ENCODE results near the gene AXIN1.

DNA sequence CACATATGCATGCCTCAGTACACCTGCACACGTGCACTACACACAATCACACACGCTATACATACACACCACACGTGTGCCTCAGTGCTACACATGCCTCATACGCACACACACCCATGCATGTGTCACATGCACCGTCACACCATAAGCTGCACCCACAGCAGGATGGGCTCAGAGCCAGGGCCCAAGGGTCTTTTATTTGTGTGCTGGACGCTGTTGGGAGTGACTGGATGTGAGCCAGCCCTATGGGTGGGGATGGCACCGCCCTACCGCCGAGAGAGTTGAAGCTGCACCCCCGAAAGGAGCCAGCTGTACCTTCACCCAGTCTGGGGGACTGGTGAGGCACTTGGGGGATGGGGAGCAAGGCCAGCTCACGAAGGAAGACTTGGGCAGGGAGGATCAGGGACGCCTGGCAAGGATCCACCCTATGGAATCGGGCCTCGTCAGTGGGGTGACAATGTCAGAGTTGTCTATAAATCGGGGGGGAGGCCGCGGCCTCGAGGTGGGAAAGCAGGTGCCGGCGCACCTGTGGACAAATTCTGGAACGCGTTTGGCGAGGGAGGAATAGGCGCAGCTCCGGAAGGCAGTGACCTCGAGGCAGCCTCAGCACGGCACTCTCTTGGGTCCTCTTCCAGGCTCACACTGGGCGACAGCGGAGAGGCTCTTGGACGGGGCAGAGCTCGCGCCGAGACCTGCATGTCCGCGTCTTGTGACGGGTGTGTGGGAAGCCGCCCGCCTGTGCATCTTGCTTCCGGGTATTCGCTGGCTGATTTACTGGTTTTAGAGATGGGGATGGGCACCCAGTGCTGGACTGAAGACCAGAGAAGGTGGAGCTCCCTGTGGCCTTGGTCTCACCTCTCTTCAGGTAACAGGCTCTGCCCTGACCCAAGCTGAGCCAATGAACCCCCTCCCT, 84.1 kb downstream of the AXIN1 start:
- TF ChIP-seq, protein P1, sequence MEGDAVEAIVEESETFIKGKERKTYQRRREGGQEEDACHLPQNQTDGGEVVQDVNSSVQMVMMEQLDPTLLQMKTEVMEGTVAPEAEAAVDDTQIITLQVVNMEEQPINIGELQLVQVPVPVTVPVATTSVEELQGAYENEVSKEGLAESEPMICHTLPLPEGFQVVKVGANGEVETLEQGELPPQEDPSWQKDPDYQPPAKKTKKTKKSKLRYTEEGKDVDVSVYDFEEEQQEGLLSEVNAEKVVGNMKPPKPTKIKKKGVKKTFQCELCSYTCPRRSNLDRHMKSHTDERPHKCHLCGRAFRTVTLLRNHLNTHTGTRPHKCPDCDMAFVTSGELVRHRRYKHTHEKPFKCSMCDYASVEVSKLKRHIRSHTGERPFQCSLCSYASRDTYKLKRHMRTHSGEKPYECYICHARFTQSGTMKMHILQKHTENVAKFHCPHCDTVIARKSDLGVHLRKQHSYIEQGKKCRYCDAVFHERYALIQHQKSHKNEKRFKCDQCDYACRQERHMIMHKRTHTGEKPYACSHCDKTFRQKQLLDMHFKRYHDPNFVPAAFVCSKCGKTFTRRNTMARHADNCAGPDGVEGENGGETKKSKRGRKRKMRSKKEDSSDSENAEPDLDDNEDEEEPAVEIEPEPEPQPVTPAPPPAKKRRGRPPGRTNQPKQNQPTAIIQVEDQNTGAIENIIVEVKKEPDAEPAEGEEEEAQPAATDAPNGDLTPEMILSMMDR (IDR thresholded peaks at IDR 0.05), result no peak
- TF ChIP-seq POLR2A (IDR thresholded peaks at IDR 0.05), result no peak
